CD14-positive monocyte (primary cell): ENCODE data around the gene MACO1. TPM values are rescaled to one million over a fixed set of nuclear protein-coding genes. Genes with fewer than 3 reads are reported as not detected.

Experiments used
- DNase-seq, 3 donors: peaks; one replicate each; pipeline ENCODE4 v3.0.0-alpha.2; 2011 to 2022
- H2AFZ ChIP-seq: 2 replicates; pipeline ENCODE4 v1.6.0; 2012; ENCODE audit warnings: mild to moderate bottlenecking, low read depth, low read length, inconsistent platforms; ENCODE audit not compliant: insufficient read depth, poor library complexity, severe bottlenecking
- H3K27ac ChIP-seq, 2 donors: 1 replicate in 1 of 2; 2 replicates in 1 of 2; pipeline ENCODE4 v1.5.1; 2012 to 2013; ENCODE audit warnings: low read length in 2 of 2, control low read depth in 1 of 2, inconsistent platforms in 1 of 2, low read depth in 1 of 2, mild to moderate bottlenecking in 1 of 2
- H3K27me3 ChIP-seq, 2 donors: one replicate each; pipeline versions ENCODE4 v1.6.0 to v1.6.1; 2011 to 2013; ENCODE audit warnings: low read length in 2 of 2; ENCODE audit not compliant: control insufficient read depth in 2 of 2, insufficient read depth in 2 of 2
- H3K36me3 ChIP-seq, 2 donors: replicated peaks in 1 of 2; 1 replicate in 1 of 2; 2 replicates in 1 of 2; pipeline versions ENCODE4 v1.5.1 to v1.6.1; 2012 to 2013; ENCODE audit warnings: low read length in 2 of 2, control low read depth in 1 of 2, inconsistent platforms in 1 of 2, mild to moderate bottlenecking in 1 of 2; ENCODE audit not compliant: insufficient read depth in 2 of 2, control insufficient read depth in 1 of 2
- H3K4me1 ChIP-seq, 2 donors: 1 replicate in 1 of 2; 2 replicates in 1 of 2; pipeline versions ENCODE4 v1.5.1 to v1.6.1; 2012 to 2013; ENCODE audit warnings: low read length in 2 of 2, control low read depth in 1 of 2, inconsistent platforms in 1 of 2, mild to moderate bottlenecking in 1 of 2, moderate library complexity in 1 of 2; ENCODE audit not compliant: insufficient read depth in 2 of 2, control insufficient read depth in 1 of 2
- H3K4me2 ChIP-seq: replicated peaks from 2 replicates; pipeline ENCODE3; 2012; ENCODE audit warnings: low read length, moderate library complexity, mild to moderate bottlenecking; ENCODE audit not compliant: poor library complexity, severe bottlenecking; ENCODE audit errors: extremely low read depth
- H3K4me3 ChIP-seq, 3 experiments: fragments of 200-600 bp in 1 of 3; sonication (generic) in 1 of 3; replicated peaks in 1 of 3; 1 replicate in 2 of 3; 2 replicates in 1 of 3; pipeline ENCODE4 v1.5.1; 2011 to 2013; ENCODE audit warnings: low read length in 3 of 3, mild to moderate bottlenecking in 3 of 3, control low read depth in 2 of 3, low read depth in 2 of 3, inconsistent platforms in 1 of 3, moderate library complexity in 1 of 3
- H3K79me2 ChIP-seq: 2 replicates; pipeline ENCODE4 v1.6.0; 2012; ENCODE audit warnings: mild to moderate bottlenecking, control low read depth, inconsistent platforms, low read length, moderate library complexity; ENCODE audit not compliant: insufficient read depth
- H3K9ac ChIP-seq: 2 replicates; pipeline ENCODE4 v1.6.0; 2017; ENCODE audit warnings: low read length, mild to moderate bottlenecking; ENCODE audit not compliant: insufficient read depth, poor library complexity, severe bottlenecking
- H3K9me3 ChIP-seq, 2 donors: replicated peaks in 1 of 2; 1 replicate in 1 of 2; 2 replicates in 1 of 2; pipeline versions ENCODE4 v1.5.1 to v1.6.1; 2012 to 2013; ENCODE audit warnings: low read length in 2 of 2, control low read depth in 1 of 2; ENCODE audit not compliant: control insufficient read depth in 1 of 2, insufficient read depth in 1 of 2
- H4K20me1 ChIP-seq: 2 replicates; pipeline ENCODE4 v1.6.0; 2012; ENCODE audit warnings: mild to moderate bottlenecking, low read length, control low read depth, moderate library complexity; ENCODE audit not compliant: insufficient read depth
- H3K27ac Mint-ChIP-seq, 7 donors: one replicate each; pipeline ENCODE4 v1.8.0; 2020; ENCODE audit warnings: mild to moderate bottlenecking in 7 of 7, mixed read lengths in 7 of 7, moderate library complexity in 6 of 7, inconsistent platforms in 2 of 7
- H3K27me3 Mint-ChIP-seq, 3 donors: one replicate each; pipeline ENCODE4 v1.8.0; 2021 to 2022; ENCODE audit warnings: low read depth in 3 of 3, mild to moderate bottlenecking in 3 of 3, mixed read lengths in 3 of 3, moderate library complexity in 3 of 3, inconsistent platforms in 1 of 3
- H3K36me3 Mint-ChIP-seq, 2 donors: one replicate each; pipeline ENCODE4 v1.8.0; 2020; ENCODE audit warnings: mixed read lengths in 2 of 2, inconsistent platforms in 1 of 2, mild to moderate bottlenecking in 1 of 2
- H3K4me1 Mint-ChIP-seq: one replicate; pipeline ENCODE4 v1.8.0; 2020; ENCODE audit warnings: mild to moderate bottlenecking, mixed read lengths
- H3K4me3 Mint-ChIP-seq, 2 donors: one replicate each; pipeline ENCODE4 v1.8.0; 2020; ENCODE audit warnings: mild to moderate bottlenecking in 2 of 2, mixed read lengths in 2 of 2, moderate library complexity in 1 of 2
- H3K9me3 Mint-ChIP-seq, 7 donors: one replicate each; pipeline ENCODE4 v1.8.0; 2020 to 2022; ENCODE audit warnings: mixed read lengths in 7 of 7, mild to moderate bottlenecking in 6 of 7, moderate library complexity in 6 of 7, inconsistent platforms in 2 of 7
- CTCF ChIP-seq: fragments of 200-600 bp; IDR thresholded peaks from one replicate; pipeline ENCODE4 v1.8.0; 2022; ENCODE audit warnings: antibody characterized with exemption, mild to moderate bottlenecking
- WGBS: methylation state at CpG from one replicate; pipeline ENCODE4 v1.1.5; 2013; ENCODE audit warnings: missing lambda C conversion rate; ENCODE audit not compliant: insufficient coverage; 5-methylcytosine and 5-hydroxymethylcytosine counted together
- intact Hi-C, 2 donors: fragments of 100-400 bp; cut with micrococcal nuclease; formaldehyde crosslinking; loops; one replicate each; pipeline versions ENCODE4 v1.15.0 to v1.15.1; 2023
- polyA plus RNA-seq, 3 donors: library from polyadenylated mRNA; depleted of rRNA in 1 of 3; unstranded in 2 of 3; stranded (reverse) in 1 of 3; fragments of 300-500 nt in 2 of 3; fragments of >200 nt in 1 of 3; fragmentation: Illumina TruSeq in 2 of 3; gene quantifications; 1 replicate in 2 of 3; 2 replicates in 1 of 3; pipeline ENCODE4 v1.2.3, GENCODE V29; 2012 to 2021

Gene MACO1
- polyA plus RNA-seq, 3 donors, result 2.6 to 4.1 (median 3.9) TPM

GRCh38 chr1:25516686-25517085 lies 86.0 kb downstream of the MACO1 start:
- no peak overlapping the region for H3K9ac ChIP-seq
- H3K27me3 ChIP-seq, result no peaks in the 10 kb centered on the region
- H3K4me3 ChIP-seq, result no peak overlapping the region
- no peak overlapping the region for H3K4me3 Mint-ChIP-seq
- DNase-seq, result no peak
- H3K27me3 Mint-ChIP-seq, result peaks cover 2 to 5% (median 3%) of the 10 kb centered on the region in 3 donors
- no peak overlapping the region for H3K27ac ChIP-seq
- H3K27ac Mint-ChIP-seq, result no peak overlapping the region
- no peaks in the 10 kb centered on the region for H3K4me1 Mint-ChIP-seq
- TF ChIP-seq CTCF, result no peak
- peaks cover 0 to 2% of the 10 kb centered on the region in 2 donors for H3K9me3 ChIP-seq
- no peaks in the 10 kb centered on the region for H3K36me3 ChIP-seq
- no peaks in the 10 kb centered on the region for H3K36me3 Mint-ChIP-seq
- H2AFZ ChIP-seq, result no peak overlapping the region
- H4K20me1 ChIP-seq, result no peaks in the 10 kb centered on the region
- no peaks in the 10 kb centered on the region for H3K4me1 ChIP-seq
- intact Hi-C loops, result no loop called here
- no peak overlapping the region for H3K4me2 ChIP-seq
- H3K9me3 Mint-ChIP-seq, result peaks cover 0 to 3% (median 2%) of the 10 kb centered on the region in 7 donors
- WGBS, result 85% methylated on average over 2 of the region's 3 CpGs
- no peaks in the 10 kb centered on the region for H3K79me2 ChIP-seq

- no peaks in the 10 kb centered on the region for H3K27me3 ChIP-seq
- H3K36me3 ChIP-seq, result no peaks in the 10 kb centered on the region
- no peak overlapping the region for H3K4me3 ChIP-seq
- H3K4me3 Mint-ChIP-seq, result no peak overlapping the region
- H3K4me1 ChIP-seq, result no peaks in the 10 kb centered on the region
- H4K20me1 ChIP-seq, result no peaks in the 10 kb centered on the region
- H3K79me2 ChIP-seq, result no peaks in the 10 kb centered on the region
- TF ChIP-seq CTCF, result no peak
- H3K9me3 Mint-ChIP-seq, result peaks cover 0 to 3% (median under 1%) of the 10 kb centered on the region in 7 donors
- H3K4me1 Mint-ChIP-seq, result no peaks in the 10 kb centered on the region
- H2AFZ ChIP-seq, result no peak overlapping the region
- no peak overlapping the region for H3K4me2 ChIP-seq
- H3K9ac ChIP-seq, result no peak overlapping the region
- no peak overlapping the region for H3K27ac ChIP-seq
- 88% methylated on average over 15 of the region's 33 CpGs for WGBS
- H3K27ac Mint-ChIP-seq, result no peak overlapping the region
- H3K27me3 Mint-ChIP-seq, result peaks cover 2 to 5% (median 3%) of the 10 kb centered on the region in 3 donors
- intact Hi-C loops, result no loop called here
- H3K9me3 ChIP-seq, result peaks cover 0 to under 1% of the 10 kb centered on the region in 2 donors
- DNase-seq, result no peak
- H3K36me3 Mint-ChIP-seq, result no peaks in the 10 kb centered on the region
These were observed 87.0 kb downstream of the MACO1 start for GRCh38 chr1:25517476-25518394.
